Panc1 (cell line): ENCODE results near the gene ACTA2.

Experiments
- POLR2AphosphoS5 ChIP-seq: IDR thresholded peaks from 2 replicates; pipeline ENCODE4 v1.6.1; 2012; ENCODE audit warnings: mild to moderate bottlenecking, low read depth, low read length, moderate library complexity
- SIN3A ChIP-seq: IDR thresholded peaks from 2 replicates; pipeline ENCODE4 v1.6.1; 2012; ENCODE audit warnings: low read depth, mild to moderate bottlenecking, low read length, moderate library complexity, borderline replicate concordance; ENCODE audit not compliant: insufficient read depth
- TCF7L2 ChIP-seq: IDR thresholded peaks from 2 replicates; pipeline ENCODE4 v1.6.1; 2011; ENCODE audit warnings: mild to moderate bottlenecking, low read depth, low read length, inconsistent platforms
- TF ChIP-seq, protein P1 (sequence below), 2 experiments: IDR thresholded peaks; 2 replicates each; pipeline ENCODE4 v1.6.1; 2011 to 2012; ENCODE audit warnings: low read depth in 2 of 2, control low read depth in 1 of 2, low read length in 1 of 2, mild to moderate bottlenecking in 1 of 2, moderate library complexity in 1 of 2; ENCODE audit not compliant: insufficient read depth in 1 of 2
- TF ChIP-seq, protein P2 (sequence below): fragments of 450-650 bp; IDR thresholded peaks from 2 replicates; pipeline ENCODE4 v1.5.1; 2017; ENCODE audit warnings: mild to moderate bottlenecking

DNA sequence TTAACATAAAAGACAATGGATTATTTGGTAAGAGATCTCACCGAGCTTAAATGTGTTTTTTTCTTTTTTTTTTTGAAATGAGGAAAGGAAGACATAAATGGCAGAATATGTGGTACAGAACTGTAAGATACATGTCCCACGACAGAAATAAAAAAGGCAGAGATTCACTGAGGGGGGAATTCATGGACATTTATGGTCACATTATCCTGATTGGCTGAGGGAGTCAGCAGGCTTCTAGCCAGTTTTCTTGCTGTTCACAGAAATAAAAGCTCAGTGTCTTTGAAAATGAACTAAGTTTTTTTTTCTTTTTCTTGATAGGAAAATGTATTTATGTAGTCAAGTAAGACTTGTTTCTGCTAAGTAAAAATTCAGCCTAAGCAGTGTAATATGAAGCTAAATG is 29.8 kb upstream of the ACTA2 start:
- TF ChIP-seq, protein P1, sequence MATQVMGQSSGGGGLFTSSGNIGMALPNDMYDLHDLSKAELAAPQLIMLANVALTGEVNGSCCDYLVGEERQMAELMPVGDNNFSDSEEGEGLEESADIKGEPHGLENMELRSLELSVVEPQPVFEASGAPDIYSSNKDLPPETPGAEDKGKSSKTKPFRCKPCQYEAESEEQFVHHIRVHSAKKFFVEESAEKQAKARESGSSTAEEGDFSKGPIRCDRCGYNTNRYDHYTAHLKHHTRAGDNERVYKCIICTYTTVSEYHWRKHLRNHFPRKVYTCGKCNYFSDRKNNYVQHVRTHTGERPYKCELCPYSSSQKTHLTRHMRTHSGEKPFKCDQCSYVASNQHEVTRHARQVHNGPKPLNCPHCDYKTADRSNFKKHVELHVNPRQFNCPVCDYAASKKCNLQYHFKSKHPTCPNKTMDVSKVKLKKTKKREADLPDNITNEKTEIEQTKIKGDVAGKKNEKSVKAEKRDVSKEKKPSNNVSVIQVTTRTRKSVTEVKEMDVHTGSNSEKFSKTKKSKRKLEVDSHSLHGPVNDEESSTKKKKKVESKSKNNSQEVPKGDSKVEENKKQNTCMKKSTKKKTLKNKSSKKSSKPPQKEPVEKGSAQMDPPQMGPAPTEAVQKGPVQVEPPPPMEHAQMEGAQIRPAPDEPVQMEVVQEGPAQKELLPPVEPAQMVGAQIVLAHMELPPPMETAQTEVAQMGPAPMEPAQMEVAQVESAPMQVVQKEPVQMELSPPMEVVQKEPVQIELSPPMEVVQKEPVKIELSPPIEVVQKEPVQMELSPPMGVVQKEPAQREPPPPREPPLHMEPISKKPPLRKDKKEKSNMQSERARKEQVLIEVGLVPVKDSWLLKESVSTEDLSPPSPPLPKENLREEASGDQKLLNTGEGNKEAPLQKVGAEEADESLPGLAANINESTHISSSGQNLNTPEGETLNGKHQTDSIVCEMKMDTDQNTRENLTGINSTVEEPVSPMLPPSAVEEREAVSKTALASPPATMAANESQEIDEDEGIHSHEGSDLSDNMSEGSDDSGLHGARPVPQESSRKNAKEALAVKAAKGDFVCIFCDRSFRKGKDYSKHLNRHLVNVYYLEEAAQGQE (IDR thresholded peaks at IDR 0.05; ENCODE audit: insufficient read depth in 1 of 2, low read depth in 2 of 2, low read length in 1 of 2), result no peak
- TF ChIP-seq, protein P2, sequence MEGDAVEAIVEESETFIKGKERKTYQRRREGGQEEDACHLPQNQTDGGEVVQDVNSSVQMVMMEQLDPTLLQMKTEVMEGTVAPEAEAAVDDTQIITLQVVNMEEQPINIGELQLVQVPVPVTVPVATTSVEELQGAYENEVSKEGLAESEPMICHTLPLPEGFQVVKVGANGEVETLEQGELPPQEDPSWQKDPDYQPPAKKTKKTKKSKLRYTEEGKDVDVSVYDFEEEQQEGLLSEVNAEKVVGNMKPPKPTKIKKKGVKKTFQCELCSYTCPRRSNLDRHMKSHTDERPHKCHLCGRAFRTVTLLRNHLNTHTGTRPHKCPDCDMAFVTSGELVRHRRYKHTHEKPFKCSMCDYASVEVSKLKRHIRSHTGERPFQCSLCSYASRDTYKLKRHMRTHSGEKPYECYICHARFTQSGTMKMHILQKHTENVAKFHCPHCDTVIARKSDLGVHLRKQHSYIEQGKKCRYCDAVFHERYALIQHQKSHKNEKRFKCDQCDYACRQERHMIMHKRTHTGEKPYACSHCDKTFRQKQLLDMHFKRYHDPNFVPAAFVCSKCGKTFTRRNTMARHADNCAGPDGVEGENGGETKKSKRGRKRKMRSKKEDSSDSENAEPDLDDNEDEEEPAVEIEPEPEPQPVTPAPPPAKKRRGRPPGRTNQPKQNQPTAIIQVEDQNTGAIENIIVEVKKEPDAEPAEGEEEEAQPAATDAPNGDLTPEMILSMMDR, result no peak
- TF ChIP-seq POLR2AphosphoS5 (no peak), TCF7L2 (no peak), SIN3A (no peak)
